HG02759 (cell line): ENCODE measurements around the gene INPP5D.

Experiments
- ATAC-seq: cut with Tn5 transposase; IDR thresholded peaks from one replicate; pipeline ENCODE4 v1.9.1; 2021; ENCODE audit warnings: mild to moderate bottlenecking, moderate library complexity; ENCODE audit not compliant: unreplicated experiment

Gene INPP5D

DNA sequence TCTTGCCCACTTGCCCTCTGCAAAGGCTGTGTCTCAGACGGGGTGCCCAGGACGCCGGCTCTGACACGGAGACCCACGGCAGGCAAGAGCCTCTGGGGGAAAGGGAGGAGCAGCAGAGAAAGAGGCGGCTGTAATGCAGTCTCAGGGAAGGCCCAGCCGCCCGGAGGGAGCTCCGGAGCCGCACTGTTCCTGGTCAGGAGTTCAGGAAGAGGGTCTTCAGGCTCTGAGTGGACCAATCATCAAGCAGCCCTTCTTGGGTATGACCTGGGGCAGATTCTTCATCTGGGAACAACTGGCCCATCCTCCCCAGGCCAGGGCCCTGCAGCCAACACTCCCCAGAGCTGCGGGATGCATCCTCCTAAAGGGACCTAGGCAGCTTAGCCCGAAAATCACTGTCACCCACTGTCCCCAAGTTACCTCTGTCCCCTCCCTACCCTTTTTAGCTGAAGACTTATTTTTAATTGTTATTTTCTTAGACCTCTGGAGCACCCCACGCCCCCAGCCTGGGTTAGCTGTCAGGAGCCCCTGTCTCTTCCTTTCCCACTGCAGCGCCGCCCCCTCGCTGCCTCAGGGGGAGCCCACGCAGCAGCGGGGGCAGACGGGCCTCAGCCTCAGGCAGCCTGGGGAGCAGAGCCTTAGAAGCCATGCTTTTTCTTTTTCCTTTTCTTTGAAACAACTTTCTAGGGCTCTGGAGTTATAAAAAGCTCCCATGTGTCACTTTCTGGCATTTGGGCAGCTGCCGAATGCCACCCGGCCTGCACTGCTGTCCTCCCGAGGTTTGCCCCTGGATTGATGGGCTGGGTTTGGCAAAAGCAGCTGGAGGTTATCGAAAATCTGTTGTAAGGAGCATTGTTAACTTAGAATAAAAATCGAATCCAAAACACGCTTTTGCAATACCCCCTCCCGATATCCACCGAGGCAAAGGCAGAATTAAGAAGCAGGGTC lies 28.3 kb upstream of the INPP5D start:
- ATAC-seq: no peak

DNA sequence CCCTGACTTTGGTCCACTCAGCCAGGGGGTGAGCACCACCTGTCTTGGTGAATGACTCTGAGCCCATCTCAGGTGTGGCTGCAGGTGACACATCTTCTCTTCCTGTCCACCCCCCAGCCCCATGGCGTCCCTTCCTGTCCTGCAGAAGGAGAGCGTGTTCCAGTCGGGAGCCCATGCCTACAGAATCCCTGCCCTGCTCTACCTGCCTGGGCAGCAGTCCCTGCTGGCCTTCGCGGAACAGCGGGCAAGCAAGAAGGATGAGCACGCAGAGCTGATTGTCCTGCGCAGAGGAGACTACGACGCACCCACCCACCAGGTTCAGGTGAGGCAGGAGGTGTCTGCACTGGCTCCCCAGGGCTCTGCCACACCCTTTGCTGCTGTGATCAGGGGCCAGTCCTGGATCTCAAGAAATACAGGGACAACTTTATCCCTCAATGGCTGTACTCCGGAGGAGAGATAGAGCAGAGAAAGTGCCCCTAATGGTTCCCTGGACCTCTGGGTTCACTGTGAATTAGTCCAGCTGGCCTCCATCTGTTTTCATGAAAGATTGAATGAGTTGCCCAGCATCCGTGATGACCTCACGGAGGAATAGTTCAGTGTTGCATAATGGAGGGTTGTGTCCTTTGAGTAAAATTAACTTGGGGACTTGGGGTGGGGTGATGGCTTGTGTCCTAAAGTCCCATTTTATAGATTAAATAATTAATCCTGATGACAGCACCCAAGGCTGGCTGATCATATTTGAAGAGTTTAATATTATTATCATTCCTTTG lies 27.4 kb upstream of the INPP5D start, which contains the start of gene NEU2:
TSS of gene NEU2 (plus strand) at position 122 of the 770 bp plus-strand sequence. CDS start at position 122, 0 bp downstream.
- no peak for ATAC-seq

DNA sequence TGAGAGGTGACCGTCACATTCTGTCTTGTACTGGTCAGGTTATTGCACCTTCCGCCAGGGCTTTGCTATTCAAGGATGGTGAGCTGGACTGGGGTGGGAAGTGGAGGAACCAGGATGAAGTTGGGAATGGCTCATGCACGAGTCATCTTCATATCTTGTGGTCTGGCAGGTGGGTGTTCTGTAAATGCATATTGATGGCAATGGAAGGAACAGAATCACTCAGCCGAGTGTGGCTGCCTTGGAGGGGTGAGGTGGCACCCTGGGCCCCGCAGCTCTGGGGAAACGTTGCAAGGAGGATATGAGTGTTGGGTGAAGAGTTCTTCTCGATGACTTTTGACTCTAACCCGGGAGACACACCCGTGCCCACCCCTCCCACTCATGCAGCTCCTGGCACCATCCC lies 26.5 kb upstream of the INPP5D start:
- no peak for ATAC-seq

DNA sequence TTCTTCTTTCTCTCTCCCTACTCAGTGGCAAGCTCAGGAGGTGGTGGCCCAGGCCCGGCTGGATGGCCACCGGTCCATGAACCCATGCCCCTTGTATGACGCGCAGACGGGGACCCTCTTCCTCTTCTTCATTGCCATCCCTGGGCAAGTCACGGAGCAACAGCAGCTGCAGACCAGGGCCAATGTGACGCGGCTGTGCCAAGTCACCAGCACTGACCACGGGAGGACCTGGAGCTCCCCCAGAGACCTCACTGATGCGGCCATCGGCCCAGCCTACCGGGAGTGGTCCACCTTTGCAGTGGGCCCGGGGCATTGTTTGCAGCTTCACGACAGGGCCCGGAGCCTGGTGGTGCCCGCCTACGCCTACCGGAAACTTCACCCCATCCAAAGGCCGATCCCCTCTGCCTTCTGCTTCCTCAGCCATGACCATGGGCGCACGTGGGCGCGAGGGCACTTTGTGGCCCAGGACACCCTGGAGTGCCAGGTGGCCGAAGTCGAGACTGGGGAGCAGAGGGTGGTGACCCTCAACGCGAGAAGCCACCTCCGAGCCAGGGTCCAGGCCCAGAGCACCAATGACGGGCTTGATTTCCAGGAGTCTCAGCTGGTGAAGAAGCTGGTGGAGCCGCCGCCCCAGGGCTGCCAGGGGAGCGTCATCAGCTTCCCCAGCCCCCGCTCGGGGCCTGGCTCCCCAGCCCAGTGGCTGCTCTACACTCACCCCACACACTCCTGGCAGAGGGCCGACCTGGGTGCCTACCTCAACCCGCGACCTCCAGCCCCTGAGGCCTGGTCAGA lies 25.9 kb upstream of the INPP5D start:
- ATAC-seq: no peak

- ATAC-seq: no peak
These were observed 24.5 kb upstream of the INPP5D start for GRCh38 chr2:233035426-233036161.

DNA sequence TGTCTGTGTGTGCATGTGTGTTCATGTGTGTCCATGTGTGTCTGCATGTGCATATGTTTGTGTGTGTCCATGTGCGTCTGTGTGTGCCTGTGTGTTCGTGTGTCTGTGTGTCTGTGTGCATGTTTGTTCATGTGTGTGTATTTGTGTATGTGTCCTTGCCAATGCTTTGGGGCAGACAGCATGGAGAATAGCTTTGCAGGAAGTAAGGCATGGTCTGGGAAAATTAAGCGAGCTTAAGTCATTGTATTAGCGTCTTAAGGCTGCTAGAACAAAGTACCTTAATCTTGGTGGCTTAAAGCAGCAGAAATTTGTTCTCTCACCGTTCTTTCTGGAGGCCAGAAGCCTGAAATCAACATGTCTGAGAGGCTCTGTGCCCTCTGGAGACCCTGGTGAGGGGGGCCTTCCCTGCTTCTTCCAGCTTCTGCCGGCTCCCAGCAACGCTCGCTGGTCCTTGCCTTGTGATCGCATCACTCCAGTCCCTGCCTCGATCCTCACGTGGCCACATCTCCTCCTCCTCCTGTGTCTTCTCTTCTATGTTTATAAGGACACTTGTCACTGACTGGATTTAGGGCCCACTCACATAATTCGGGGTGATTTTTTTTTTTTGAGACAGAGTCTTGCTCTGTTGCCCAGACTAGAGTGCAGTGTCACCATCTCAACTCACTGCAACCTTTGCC lies 23.8 kb upstream of the INPP5D start:
- no peak for ATAC-seq

DNA sequence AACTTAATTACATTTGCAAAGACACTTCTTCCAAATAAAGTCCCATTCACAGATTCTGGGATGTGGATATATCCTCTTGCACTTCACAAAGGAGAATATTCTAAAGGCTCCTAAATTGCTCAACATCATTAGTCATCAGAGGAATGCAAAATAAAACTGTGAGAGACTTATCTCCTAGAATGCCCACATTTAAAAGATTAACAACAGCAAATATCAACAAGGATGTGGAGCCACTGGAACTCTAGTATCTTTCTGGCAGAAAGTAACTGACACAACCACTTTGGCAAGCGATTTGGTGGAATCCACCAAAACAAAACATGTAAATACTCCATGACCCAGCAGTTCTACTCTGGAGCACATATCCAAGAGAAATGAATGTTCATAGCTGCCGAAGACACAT lies 23.1 kb upstream of the INPP5D start:
- ATAC-seq: no peak

GRCh38 chr2:233039212-233039845 lies 20.8 kb upstream of the INPP5D start:
- no peak for ATAC-seq

GRCh38 chr2:233039846-233040530 lies 20.2 kb upstream of the INPP5D start:
- ATAC-seq: no peak

DNA sequence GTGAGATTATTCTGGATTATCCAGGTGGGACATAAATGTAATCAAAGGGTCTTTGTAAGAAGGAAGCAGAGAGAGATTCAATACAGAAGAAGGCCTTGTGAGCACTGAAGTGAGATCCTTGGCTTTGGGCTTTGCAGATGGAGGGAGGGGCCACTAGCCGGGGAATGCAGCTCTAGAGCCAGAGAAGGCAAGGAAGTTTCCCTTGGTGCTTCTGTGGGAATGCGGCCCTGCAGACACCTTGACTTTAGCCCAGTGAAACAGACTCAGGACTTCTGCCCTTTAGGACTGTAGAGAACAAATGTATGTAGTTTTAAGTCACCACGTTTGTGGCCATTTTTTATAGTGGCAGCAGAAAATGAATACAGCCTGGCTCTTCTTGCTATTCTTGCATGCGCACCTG lies 19.6 kb upstream of the INPP5D start:
- ATAC-seq: no peak

DNA sequence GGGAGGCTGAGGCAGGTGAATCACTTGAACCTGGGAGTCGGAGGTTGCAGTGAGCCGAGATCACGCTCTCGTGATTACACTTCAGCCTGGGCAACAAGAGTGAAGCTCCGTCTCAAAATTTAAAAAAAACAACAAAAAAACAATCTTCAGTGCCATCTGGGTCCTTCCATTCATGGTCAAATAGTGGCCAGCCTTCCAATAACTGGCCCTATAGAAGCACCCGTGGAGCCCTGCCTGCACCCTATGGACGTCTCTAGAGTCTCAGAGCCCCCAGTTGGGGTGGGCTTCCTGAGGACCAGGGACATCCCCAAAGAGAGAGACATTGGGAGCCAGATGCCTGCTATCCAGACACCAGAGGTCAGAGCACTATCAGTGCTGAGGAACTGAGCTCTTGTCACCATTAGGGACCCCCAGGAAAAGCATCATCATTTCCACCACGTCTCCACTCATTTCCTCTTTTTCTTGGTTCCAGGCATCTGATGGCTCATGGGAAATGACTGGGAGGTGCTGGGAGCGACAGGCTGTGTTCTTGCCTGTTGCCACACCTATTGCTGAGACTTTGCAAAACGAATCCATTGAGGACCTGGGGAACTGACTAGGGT lies 18.3 kb upstream of the INPP5D start:
- ATAC-seq: no peak

GRCh38 chr2:233042549-233042948 lies 17.6 kb upstream of the INPP5D start:
- ATAC-seq: no peak

- no peak for ATAC-seq
These were observed 15.1 kb upstream of the INPP5D start for GRCh38 chr2:233044974-233045605.

DNA sequence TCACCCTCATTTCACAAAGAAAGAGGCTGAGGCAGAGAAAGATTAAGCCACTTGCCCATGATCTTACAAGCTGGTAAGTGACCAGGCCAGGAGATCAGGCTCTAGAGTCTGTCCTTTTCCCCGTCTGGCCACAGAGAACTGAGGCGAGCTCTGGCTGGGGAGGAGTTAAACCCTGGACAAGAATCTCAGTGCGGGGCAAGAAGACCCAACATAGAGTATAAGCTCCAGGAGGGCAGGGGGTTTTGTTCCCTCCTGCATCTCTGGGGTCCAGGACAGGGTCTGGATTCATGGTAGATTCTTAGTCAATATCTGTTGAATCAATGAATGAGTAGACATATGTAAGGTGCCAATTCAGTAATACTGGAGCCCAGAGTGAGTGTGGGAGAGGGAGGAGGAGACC lies 12.9 kb upstream of the INPP5D start:
- no peak for ATAC-seq

GRCh38 chr2:233047667-233048066 lies 12.5 kb upstream of the INPP5D start:
- no peak for ATAC-seq

DNA sequence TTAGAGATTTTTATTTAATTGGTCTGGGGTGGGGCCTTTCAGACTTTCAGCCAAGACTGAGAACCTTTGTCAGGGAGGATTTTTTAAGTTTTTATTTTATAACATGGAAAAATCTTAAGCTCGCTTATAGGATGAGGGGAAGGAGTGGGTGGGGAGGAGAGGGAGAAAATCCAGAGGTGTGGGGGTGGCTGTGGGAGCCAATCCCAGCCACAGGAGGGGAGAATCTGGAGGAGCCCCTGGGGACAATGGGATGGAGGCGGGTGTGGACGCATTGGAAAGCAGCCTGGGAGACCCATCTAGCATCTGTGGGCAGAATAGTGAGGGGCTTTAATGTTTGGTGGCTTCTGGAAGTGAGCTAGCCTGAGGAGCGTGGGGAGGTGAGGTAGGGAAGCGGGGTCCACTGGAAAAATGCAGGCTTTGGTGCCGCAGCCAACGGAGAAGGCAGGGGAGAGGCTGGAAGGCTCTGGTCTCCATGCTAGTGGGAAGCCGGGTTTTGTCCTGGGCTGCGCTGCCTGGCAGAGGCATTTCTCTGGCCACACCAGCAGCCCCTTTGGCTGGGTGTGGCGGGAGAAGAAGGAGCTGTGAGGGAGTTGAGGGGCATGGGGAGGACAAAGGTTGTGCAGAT lies 11.5 kb upstream of the INPP5D start:
- ATAC-seq: no peak

DNA sequence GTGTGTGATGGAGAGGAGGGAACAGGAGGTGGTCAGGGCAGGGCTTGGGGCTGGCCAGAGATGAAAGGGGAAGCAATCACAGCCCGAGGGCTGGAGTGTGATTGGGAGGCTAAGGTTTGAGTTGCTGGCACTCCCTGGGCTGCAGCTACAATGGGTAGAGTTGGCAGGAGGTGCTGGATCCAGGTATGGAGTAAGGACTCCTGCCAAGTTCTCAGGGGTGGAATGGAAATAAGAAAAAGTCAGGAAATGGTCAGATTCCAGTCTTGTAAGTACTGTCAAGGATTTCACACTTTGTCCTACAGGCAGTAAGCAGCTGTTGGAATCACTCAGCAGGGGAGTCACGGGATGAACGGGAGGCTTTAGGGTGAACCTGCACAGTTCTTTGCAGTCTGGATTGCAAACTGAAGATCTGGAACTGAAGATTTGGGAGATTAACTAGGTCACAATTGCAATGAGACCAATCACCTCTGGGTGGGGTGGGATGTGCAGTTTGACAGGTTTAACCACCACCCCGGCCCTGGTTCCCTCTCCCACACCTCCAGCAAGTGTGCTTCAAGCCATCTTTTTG lies 10.9 kb upstream of the INPP5D start:
- no peak for ATAC-seq
